Measurements from ENCODE around the gene CCP110. TPM values are rescaled to one million over a fixed set of nuclear protein-coding genes. Genes with fewer than 3 reads are reported as not detected.

CCP110 gene
- total RNA-seq, 4 donors from 2014 or later = 12.4 to 21.5 (median 15.6) TPM

DNA sequence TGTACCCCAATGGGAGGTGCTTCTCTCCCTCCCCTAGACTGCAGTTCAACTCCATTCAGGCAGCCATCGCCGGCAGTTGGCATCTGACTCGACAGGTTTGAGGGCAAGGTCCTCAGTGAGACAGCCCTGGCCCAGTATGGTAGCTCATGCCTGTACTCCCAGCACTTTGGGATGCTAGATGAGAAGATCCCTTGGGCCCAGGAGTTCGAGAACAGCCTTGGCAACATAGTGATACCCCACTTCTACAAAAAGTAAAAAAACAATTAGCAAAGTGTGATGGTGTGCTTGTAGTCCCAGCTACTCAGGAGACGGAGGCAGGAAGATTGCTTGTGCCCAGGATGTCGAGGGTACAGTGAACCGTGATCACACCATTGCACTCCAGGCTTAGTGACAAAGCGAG is 43.8 kb downstream of the CCP110 start:
- TF ChIP-seq, protein P1, sequence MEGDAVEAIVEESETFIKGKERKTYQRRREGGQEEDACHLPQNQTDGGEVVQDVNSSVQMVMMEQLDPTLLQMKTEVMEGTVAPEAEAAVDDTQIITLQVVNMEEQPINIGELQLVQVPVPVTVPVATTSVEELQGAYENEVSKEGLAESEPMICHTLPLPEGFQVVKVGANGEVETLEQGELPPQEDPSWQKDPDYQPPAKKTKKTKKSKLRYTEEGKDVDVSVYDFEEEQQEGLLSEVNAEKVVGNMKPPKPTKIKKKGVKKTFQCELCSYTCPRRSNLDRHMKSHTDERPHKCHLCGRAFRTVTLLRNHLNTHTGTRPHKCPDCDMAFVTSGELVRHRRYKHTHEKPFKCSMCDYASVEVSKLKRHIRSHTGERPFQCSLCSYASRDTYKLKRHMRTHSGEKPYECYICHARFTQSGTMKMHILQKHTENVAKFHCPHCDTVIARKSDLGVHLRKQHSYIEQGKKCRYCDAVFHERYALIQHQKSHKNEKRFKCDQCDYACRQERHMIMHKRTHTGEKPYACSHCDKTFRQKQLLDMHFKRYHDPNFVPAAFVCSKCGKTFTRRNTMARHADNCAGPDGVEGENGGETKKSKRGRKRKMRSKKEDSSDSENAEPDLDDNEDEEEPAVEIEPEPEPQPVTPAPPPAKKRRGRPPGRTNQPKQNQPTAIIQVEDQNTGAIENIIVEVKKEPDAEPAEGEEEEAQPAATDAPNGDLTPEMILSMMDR (IDR thresholded peaks at IDR 0.05) = no peak
- no peak for TF ChIP-seq POLR2A (IDR thresholded peaks at IDR 0.05)
- H3K36me3 ChIP-seq = peaks cover 0 to 64% (median 0%) of the 10 kb centered on the region in 3 donors
- H3K9me3 ChIP-seq = peaks cover 0 to 3% (median 0%) of the 10 kb centered on the region in 4 donors

DNA sequence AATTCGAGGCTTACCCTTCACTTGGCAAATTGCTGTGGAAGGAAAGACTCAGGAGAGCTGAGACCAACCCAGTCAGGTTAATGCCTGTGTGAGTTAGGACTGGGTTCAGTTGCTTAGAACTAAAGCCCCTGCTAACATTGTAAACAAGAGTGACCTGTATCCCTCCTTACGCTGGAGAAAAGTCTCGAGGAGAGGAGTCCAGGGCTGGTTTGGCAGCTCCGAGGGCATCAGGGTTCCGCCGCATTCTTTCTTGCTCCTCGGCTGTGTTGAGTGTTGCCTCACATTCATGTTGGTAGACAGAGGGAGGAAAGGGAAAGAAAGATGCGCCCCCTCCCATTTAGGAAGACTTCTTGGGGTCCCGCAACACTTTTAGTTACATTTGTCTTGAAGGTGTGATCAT is 50.3 kb downstream of the CCP110 start:
- no peaks in the 10 kb centered on the region for H3K4me1 ChIP-seq
- H3K4me3 ChIP-seq = no peak overlapping the region
- H3K27me3 ChIP-seq = no peaks in the 10 kb centered on the region
- H3K27ac ChIP-seq = no peak overlapping the region
- no peak for TF ChIP-seq POLR2A (IDR thresholded peaks at IDR 0.05)
- TF ChIP-seq, protein P1 (IDR thresholded peaks at IDR 0.05) = no peak
- DNase-seq = no peak
- peaks cover 0 to 90% (median 0%) of the 10 kb centered on the region in 3 donors for H3K36me3 ChIP-seq
- H3K9me3 ChIP-seq = no peaks in the 10 kb centered on the region

More for the DNA sequence above, 43.8 kb downstream of the CCP110 start:
- H3K27me3 ChIP-seq = no peaks in the 10 kb centered on the region
- DNase-seq = no peak
- H3K4me3 ChIP-seq = no peak overlapping the region
- no peaks in the 10 kb centered on the region for H3K4me1 ChIP-seq
- no peak overlapping the region for H3K27ac ChIP-seq

GRCh38 chr16:19574615-19575014 is 50.9 kb downstream of the CCP110 start:
- Histone ChIP-seq H3K36me3 (peaks cover 0 to 90% (median 0%) of the 10 kb centered on the region in 3 donors), H3K4me3 (no peak overlapping the region), H3K27ac (no peak overlapping the region), H3K9me3 (no peaks in the 10 kb centered on the region), H3K4me1 (no peaks in the 10 kb centered on the region), H3K27me3 (no peaks in the 10 kb centered on the region)
- DNase-seq = no peak
- TF ChIP-seq, protein P1 (IDR thresholded peaks at IDR 0.05) = no peak
- no peak for TF ChIP-seq POLR2A (IDR thresholded peaks at IDR 0.05)

- H3K4me3 ChIP-seq = no peak overlapping the region
- DNase-seq = peak in 1 of 3 donors; percentile 52
- H3K4me1 ChIP-seq = no peaks in the 10 kb centered on the region
- TF ChIP-seq, protein P1 (IDR thresholded peaks at IDR 0.05) = no peak
- no peak for TF ChIP-seq POLR2A (IDR thresholded peaks at IDR 0.05)
- H3K9me3 ChIP-seq = no peaks in the 10 kb centered on the region
- peak overlapping the region in 3 of 4 donors; percentile 41 to 57 (median 42) for H3K27ac ChIP-seq
- H3K36me3 ChIP-seq = peaks cover 0 to 91% (median 0%) of the 10 kb centered on the region in 3 donors
- no peaks in the 10 kb centered on the region for H3K27me3 ChIP-seq
Measured at GRCh38 chr16:19578378-19578971, 54.7 kb downstream of the CCP110 start.

DNA sequence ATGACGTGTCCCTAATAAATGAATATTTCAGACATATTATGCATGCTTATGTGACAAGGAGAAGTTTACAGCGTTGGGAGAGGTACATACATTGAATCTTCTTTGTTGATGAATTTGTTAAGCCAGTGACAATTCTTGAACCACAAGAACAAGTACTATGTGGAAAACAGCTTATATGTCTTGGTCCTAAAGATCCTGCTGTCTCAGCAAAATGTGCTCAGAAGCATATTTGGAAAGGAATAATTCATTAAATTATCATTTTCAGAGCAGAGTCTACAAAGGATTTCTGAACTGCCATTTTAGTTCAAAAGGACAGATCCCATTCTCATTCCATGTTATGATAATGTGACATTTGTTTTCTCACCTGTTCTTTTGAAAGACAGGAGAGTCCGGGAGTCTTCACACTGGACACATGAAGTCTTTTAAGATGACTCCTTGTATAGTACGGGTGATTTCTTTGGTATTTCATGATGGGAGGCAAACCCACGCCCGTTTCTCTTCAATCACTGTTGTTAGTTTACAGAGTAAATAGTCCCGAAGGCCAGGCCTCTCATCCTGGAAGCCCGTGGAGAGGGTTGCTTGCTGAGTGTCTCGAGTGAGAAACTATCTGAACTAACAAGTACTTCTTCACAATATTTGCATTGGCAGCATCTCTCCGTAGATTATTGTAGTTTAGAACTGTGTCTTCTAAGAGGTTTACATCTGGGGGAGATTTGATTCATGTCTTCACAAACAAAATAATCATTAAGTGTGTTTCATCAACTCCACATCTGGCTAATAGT is 58.5 kb downstream of the CCP110 start:
- H3K36me3 ChIP-seq = peaks cover 0 to 72% (median 0%) of the 10 kb centered on the region in 3 donors
- TF ChIP-seq, protein P1 (IDR thresholded peaks at IDR 0.05) = no peak
- TF ChIP-seq POLR2A (IDR thresholded peaks at IDR 0.05) = no peak

More for the DNA sequence above, 58.5 kb downstream of the CCP110 start:
- Histone ChIP-seq H3K4me1 (no peaks in the 10 kb centered on the region), H3K4me3 (no peak overlapping the region), H3K27me3 (no peaks in the 10 kb centered on the region), H3K9me3 (no peaks in the 10 kb centered on the region), H3K27ac (no peak overlapping the region)
- DNase-seq = no peak

All from Peyer's patch (tissue), 4 donors.